GM15510 (cell line): ENCODE measurements around the gene JADE3.

Experiments
- POLR2A ChIP-seq: IDR thresholded peaks from 3 replicates; pipeline ENCODE4 v1.6.1; 2011; ENCODE audit warnings: borderline replicate concordance; ENCODE audit not compliant: insufficient read length; ENCODE audit errors: extremely low read depth

Gene JADE3

DNA sequence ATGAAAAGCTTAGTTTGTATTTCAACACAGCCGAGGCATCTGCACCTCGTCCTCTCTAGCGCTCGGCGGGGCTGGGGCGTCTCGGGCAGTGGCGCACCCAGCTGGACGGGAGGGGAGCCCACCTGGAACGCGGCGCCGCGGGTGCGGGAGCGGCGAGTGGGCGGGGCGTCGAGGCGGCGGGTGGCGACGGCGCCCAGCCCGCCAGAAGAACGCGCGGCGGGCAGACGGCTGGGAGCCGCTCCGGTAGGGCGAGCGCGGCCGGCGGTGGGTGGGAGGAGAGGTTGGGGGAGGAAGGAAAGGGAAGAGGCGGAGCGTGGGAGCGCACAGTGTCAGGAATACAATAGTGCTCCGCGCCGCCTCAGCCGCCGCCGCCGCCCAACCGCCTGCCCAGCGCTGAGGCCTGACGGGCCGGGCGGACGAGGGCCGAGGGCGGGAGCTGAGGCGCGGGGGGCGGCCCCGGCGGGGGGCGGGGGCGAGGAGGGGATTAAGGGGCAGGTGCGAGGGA lies at the start of gene JADE3:
Gene JADE3, plus strand, starts transcription at position 324 of the 505 bp plus-strand sequence. CDS start 72,474 bp downstream, outside the sequence.
- no peak for TF ChIP-seq POLR2A

DNA sequence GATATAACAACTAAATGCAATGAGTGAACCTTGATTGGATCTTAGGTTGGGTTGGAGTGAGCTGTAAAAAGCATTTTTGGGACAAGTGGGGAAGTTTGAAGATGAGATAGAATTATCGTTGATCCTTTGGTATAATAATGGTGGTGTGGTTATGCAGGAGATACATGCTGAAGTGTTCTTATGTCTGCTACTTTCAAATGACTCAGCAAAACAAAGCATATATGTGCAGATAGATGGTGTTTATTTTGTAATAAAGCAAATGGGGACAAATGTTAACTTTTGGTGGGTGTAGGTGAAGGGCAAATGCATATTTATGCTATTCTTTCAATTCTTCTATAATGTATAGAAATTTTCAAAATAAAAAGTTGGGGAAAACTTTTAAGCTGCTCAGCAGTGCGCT lies 49.1 kb upstream of the JADE3 start:
- no peak for TF ChIP-seq POLR2A

DNA sequence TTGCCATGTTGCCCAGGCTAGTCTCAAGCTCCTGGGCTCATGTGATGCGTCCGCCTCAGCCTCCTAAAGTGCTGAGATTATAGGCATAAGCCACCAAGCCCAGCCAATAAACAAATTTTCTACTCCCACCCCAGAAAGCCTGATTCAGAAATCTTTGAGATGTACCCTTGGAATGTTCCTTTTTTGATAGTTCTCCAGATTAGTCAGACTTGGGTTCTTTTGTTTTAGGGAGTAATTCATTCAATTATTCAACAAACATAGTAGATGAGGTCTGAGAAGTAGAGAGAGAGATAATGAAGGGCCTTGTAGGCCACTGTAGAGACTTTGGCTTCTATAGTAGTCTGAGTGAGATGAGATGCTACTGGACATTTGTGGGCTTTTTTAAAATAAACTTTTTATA lies 47.6 kb upstream of the JADE3 start:
- TF ChIP-seq POLR2A, result no peak

- TF ChIP-seq POLR2A, result no peak
Observed at GRCh38 chrX:46865281-46865680, 46.9 kb upstream of the JADE3 start.

- no peak for TF ChIP-seq POLR2A
Observed at GRCh38 chrX:46866726-46867125, 45.5 kb upstream of the JADE3 start.

DNA sequence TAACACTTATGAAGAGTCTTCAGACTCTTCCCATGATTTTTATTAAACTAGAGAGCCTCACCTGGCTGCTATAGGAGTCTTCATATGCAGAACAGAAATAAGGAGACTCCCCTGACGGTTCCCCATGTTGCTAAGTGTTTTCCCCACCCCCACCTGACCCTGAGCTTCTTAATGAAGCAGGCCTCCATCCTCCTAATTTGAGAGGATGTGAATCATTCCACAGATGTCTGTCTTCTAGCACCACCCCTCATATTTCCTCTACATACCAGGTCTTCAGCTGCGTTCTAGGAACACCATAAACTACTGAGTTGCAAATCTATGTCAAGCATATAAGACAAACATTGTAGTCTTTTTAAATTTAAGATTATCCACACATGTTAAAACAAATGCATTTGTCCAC lies 38.5 kb upstream of the JADE3 start:
- TF ChIP-seq POLR2A, result no peak

- no peak for TF ChIP-seq POLR2A
Observed at GRCh38 chrX:46876901-46877300, 35.3 kb upstream of the JADE3 start.

DNA sequence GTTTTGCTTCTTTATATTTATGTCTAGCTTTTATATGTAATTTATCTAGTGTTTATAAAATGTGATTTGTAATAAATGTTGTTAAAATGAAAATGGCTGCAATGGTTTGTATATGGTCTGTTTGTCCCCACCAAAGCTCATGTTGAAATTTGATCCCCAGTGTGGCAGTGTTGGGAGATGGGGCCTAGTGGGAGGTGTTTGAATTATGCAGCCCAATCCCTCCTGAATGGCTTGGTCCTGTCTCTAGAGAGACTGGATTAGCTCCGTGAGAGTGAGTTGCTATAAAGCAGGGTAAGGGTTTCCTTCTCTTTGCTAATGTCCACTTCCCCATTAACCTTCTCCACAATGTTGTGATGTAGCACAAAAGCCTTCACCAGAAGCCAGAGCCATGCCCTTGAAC lies 30.0 kb upstream of the JADE3 start:
- no peak for TF ChIP-seq POLR2A

GRCh38 chrX:46884799-46885198 lies 27.4 kb upstream of the JADE3 start:
- no peak for TF ChIP-seq POLR2A

DNA sequence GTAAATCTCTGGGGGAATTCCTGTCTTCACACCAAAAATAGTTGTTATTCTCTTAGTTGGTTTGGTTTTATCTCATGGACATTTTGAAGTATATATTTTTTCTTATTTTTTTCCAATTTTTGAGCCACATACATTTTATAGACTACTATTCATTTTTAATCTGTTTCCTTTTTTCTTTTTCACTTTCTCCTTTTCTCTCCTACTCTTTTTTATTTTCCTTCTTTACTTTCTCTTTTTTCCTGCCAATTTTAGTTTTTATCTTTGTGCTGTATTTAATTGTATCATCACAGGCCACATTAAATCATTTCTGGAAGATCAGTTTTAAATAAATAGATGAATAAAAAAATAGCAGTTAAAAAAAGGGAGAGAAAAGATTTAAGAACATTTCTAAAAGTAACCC lies 14.0 kb upstream of the JADE3 start:
- TF ChIP-seq POLR2A, result no peak

DNA sequence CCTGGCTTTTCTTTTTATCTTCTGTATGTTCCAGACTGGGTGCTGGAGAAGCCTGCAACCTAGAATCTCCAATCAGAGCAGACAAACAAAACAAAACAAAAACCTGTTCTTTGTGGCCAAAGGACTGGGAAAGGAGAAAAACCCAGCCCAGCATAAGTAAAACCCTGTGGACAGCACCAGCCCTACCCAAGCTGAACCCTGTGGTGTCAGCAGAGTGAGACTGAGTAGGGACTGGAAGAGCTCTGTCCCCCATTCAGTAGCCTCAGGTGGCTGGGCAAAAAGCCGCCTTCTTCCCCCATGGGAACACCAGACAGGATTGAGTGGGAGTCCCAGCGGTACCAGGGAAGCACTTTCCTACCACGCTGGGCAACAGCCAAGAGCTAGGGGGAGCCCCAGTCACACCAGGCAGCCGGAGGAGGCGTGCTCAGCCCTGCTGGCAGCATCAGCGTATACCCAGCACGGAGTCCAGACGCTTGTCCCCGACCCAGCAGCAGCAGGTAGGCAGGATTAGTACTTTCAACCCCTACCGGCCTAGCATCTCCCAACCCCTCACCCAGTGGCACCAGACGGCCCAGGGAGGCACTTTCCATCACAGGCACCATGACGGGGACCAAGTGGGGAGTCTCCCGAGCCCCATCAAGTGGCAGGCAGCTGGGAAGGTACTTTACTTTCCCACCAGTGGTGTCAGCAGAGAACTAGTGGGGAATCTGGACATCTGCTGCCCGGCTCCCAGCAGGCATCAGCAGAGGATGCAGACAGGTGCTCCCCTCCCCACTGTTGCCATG lies 8.6 kb upstream of the JADE3 start:
- TF ChIP-seq POLR2A, result no peak

GRCh38 chrX:46904626-46905025 lies 7.6 kb upstream of the JADE3 start:
- TF ChIP-seq POLR2A, result no peak

- no peak for TF ChIP-seq POLR2A
Observed at GRCh38 chrX:46910415-46910814, 1.8 kb upstream of the JADE3 start.

DNA sequence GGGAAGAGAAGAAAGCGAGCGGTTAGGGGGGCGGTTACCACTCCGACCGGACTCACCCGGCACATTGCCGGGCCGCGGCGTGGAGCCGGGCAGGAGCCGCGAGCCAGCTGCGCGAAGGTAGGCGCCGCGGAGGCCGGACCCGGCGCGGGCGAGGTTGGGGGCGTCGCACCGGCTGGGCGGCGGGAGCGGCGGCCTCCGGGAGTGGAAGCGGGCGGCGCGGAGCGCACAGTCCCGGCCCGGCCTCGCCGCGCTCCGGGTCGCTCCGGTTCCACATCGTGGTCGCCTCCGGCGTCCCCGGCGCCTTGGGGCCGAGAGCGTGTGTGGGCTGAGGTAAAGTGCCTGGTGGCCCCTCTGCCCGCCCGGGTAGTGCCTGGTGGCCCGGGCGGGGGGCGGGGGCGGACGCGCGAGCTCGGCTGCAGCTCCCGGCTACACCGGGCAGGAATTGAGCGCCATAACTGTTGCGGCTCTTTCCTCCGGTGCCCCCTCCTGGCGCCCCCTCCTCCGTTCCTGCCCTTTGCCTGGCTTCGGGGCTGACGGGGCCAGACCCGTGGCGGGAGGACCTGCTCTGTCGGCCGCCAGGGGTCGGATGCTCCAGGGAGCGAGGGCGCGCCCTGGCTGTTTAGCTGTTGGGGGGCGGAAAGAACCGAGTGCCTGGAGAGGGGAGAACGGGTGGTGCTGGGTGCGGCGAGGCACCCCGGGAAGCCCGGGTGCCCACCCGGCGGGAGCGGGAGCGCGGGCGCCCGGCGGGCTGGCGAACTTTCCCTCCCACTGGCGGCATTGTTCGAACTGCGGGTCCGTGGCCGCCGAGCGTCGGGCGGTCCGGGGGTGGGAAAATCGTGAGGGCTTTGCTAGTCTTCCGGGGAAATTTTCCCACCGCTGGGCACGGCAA lies 626 bp downstream of the JADE3 start:
- no peak for TF ChIP-seq POLR2A

GRCh38 chrX:46913667-46914066 lies 1.4 kb downstream of the JADE3 start:
- no peak for TF ChIP-seq POLR2A
